Dendritic cell treated with granulocyte-macrophage colony-stimulating factor and Interleukin-4, amounts not matched to agents 40 ng/mL and 50 ng/mL, for 4 days (primary cell): ENCODE data around the gene FCRL4.

Source experiments
- H3K27ac Mint-ChIP-seq: one replicate; pipeline ENCODE4 v1.8.0; 2022; ENCODE audit warnings: mild to moderate bottlenecking, mixed read lengths
- H3K27me3 Mint-ChIP-seq: one replicate; pipeline ENCODE4 v1.8.0; 2022; ENCODE audit warnings: mild to moderate bottlenecking, mixed read lengths
- H3K36me3 Mint-ChIP-seq: one replicate; pipeline ENCODE4 v1.8.0; 2022; ENCODE audit warnings: low read depth, mixed read lengths
- H3K4me1 Mint-ChIP-seq: one replicate; pipeline ENCODE4 v1.8.0; 2022; ENCODE audit warnings: low read depth, mixed read lengths
- H3K4me3 Mint-ChIP-seq: one replicate; pipeline ENCODE4 v1.8.0; 2022; ENCODE audit warnings: mild to moderate bottlenecking, moderate library complexity, mixed read lengths
- H3K9me3 Mint-ChIP-seq: one replicate; pipeline ENCODE4 v1.8.0; 2022; ENCODE audit warnings: mixed read lengths
- intact Hi-C: fragments of 100-400 bp; cut with micrococcal nuclease; formaldehyde crosslinking; loops from one replicate; pipeline ENCODE4 v1.15.0; 2022

Gene FCRL4

DNA sequence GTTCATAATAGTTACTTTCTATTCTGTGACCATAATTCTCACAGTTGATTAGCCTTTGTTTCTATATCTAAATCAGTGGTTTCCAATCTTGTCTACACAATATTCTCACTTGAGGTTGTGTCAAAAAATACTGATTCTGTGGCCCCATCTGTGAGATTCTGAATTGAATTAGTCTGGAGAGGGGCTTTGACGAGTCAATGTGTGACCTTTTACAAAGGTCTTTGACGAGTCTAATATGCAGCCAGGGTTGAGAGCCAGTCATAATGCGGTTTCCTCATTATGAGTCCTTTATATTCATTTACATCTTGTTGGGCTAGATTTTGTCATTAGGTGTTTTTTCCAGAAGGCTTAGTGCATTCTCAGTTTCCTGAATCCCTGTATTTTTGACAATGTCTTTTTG is 65.3 kb downstream of the FCRL4 start:
- H3K27ac Mint-ChIP-seq, result no peak overlapping the region

DNA sequence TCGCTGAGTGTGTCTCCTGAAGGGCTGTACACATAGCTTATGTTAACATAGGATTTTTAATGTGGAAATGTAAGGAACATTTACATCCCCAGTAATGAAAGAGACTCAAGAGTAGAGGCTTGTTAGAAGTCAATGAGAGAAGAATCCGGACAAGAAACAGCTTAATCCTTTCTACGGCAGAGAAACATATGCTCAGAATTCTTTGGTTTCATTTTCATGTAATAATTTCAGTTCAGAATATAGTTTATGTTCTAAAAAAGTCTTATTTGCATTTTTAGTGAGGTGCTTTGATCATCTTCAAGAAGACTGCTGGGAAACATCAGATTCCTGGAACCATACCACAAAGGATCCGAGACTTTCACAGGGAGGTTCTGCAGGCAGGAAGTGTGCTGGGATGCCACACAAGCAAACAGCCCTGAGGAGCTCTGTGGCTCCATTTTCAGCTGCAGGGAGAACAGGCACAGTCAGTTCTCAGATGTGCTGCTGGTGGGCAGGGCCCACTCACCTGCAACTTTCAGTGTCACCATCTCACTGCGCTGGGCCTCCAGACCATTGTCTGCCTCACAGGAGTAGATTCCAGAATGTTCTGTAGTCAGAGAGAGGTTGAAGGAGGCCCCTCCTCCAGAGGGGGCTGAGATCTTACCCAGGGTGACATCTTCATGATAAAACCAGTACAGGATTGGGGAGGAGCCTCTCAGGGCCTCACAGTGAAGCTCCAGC is 74.0 kb downstream of the FCRL4 start:
- no peaks in the 10 kb centered on the region for H3K9me3 Mint-ChIP-seq
- H3K27me3 Mint-ChIP-seq, result peaks cover 9% of the 10 kb centered on the region
- no peaks in the 10 kb centered on the region for H3K4me1 Mint-ChIP-seq
- H3K27ac Mint-ChIP-seq, result no peak overlapping the region
- no peaks in the 10 kb centered on the region for H3K36me3 Mint-ChIP-seq
- intact Hi-C loops, result no loop called here
- no peak overlapping the region for H3K4me3 Mint-ChIP-seq

More for the DNA sequence above, 65.3 kb downstream of the FCRL4 start:
- Mint-ChIP-seq H3K4me1 (no peaks in the 10 kb centered on the region), H3K9me3 (no peaks in the 10 kb centered on the region), H3K4me3 (no peak overlapping the region), H3K36me3 (no peaks in the 10 kb centered on the region), H3K27me3 (peaks cover 33% of the 10 kb centered on the region)
- intact Hi-C loops, result no loop called here
